Ishikawa (cell line): Measurements from ENCODE around the gene FGGY.

Experiments
- CEBPB ChIP-seq: IDR thresholded peaks from 2 replicates; pipeline ENCODE4 v1.6.1; 2012
- MAX ChIP-seq: IDR thresholded peaks from 2 replicates; pipeline ENCODE4 v1.6.1; 2012
- TAF1 ChIP-seq: IDR thresholded peaks from 2 replicates; pipeline ENCODE4 v1.6.1; 2012; ENCODE audit warnings: low read depth, mild to moderate bottlenecking
- USF1 ChIP-seq: IDR thresholded peaks from 2 replicates; pipeline ENCODE4 v1.6.1; 2012
- ZBTB7A ChIP-seq: IDR thresholded peaks from 2 replicates; pipeline ENCODE4 v1.6.1; 2012; ENCODE audit warnings: low read depth

GRCh38 chr1:59565611-59566410 lies 268.9 kb downstream of the FGGY start:
- TF ChIP-seq TAF1 (no peak), ZBTB7A (no peak), USF1 (no peak), MAX (no peak), CEBPB (no peak)
